Glomerular endothelial cell (primary cell): Measurements from ENCODE around the gene CDC27. TPM values are rescaled to one million over a fixed set of nuclear protein-coding genes. Genes with fewer than 3 reads are reported as not detected.
"Not testable (repeated sequence)": the region's sequence is repeated elsewhere in the genome, so short reads cannot be mapped to it uniquely, and the experiment has no call there.

ENCODE experiments used
- DNase-seq: peaks from one replicate; pipeline ENCODE4 v3.0.0-alpha.2; 2011; ENCODE audit warnings: low read depth, low spot score; ENCODE audit errors: extremely low read depth
- total RNA-seq: library from RNA; depleted of rRNA; stranded (reverse); fragments of >200 nt; gene quantifications from 2 replicates; pipeline ENCODE4 v1.2.3, GENCODE V29; 2015

Gene CDC27
- total RNA-seq = 74.9 and 80.3 TPM in 2 replicates

GRCh38 chr17:47188876-47189731, at the start of gene CDC27:
CDC27 (minus strand) TSS chr17:47189295; CDS start chr17:47189172, 123 bp downstream.
- peak; percentile 99 for DNase-seq

- no peak for DNase-seq
Measured at GRCh38 chr17:47238321-47239010, 49.4 kb upstream of the CDC27 start.

GRCh38 chr17:47237841-47238240, 48.7 kb upstream of the CDC27 start:
- no peak for DNase-seq

- no peak for DNase-seq
Measured at GRCh38 chr17:47235923-47236322, 46.8 kb upstream of the CDC27 start.

- no peak for DNase-seq
Measured at GRCh38 chr17:47235506-47235905, 46.4 kb upstream of the CDC27 start.

- no peak for DNase-seq
Measured at GRCh38 chr17:47232465-47232864, 43.4 kb upstream of the CDC27 start.

GRCh38 chr17:47231866-47232265, 42.8 kb upstream of the CDC27 start:
- no peak for DNase-seq

GRCh38 chr17:47231334-47231733, 42.2 kb upstream of the CDC27 start:
- DNase-seq = no peak

- no peak for DNase-seq
Measured at GRCh38 chr17:47230864-47231263, 41.8 kb upstream of the CDC27 start.

GRCh38 chr17:47229535-47230443, 40.7 kb upstream of the CDC27 start:
- DNase-seq = peak; percentile 82

- no peak for DNase-seq
Measured at GRCh38 chr17:47227862-47228261, 38.8 kb upstream of the CDC27 start.

GRCh38 chr17:47225911-47226688, 37.0 kb upstream of the CDC27 start:
- DNase-seq = no peak

GRCh38 chr17:47225436-47225858, 36.4 kb upstream of the CDC27 start:
- DNase-seq = peak; percentile 100

GRCh38 chr17:47224966-47225365, 35.9 kb upstream of the CDC27 start:
- DNase-seq = no peak

GRCh38 chr17:47224077-47224476, 35.0 kb upstream of the CDC27 start:
- not testable (repeated sequence) for DNase-seq

GRCh38 chr17:47223460-47223859, 34.4 kb upstream of the CDC27 start:
- no peak for DNase-seq

- DNase-seq = no peak
Measured at GRCh38 chr17:47223007-47223406, 33.9 kb upstream of the CDC27 start.

- DNase-seq = no peak
Measured at GRCh38 chr17:47222047-47222446, 33.0 kb upstream of the CDC27 start.

- DNase-seq = no peak
Measured at GRCh38 chr17:47221154-47221553, 32.1 kb upstream of the CDC27 start.

GRCh38 chr17:47220531-47220999, 31.5 kb upstream of the CDC27 start:
- DNase-seq = no peak
